Activated CD4-positive, alpha-beta T cell treated with anti-CD3 and anti-CD28 coated beads for 4 hours (primary cell): Measurements from ENCODE around the gene RNF213.
"Not testable (repeated sequence)": the region's sequence is repeated elsewhere in the genome, so short reads cannot be mapped to it uniquely, and the experiment has no call there.

Experiments
- DNase-seq, 2 donors: peaks; one replicate each; pipeline ENCODE4 v3.0.0-alpha.2; 2020

RNF213 gene

GRCh38 chr17:80296221-80296620 is 35.6 kb downstream of the RNF213 start:
- DNase-seq: no peak

GRCh38 chr17:80297996-80298560 is 37.4 kb downstream of the RNF213 start:
- DNase-seq: no peak

- not testable (repeated sequence) for DNase-seq
Measured at GRCh38 chr17:80299350-80300100, 38.9 kb downstream of the RNF213 start.

DNA sequence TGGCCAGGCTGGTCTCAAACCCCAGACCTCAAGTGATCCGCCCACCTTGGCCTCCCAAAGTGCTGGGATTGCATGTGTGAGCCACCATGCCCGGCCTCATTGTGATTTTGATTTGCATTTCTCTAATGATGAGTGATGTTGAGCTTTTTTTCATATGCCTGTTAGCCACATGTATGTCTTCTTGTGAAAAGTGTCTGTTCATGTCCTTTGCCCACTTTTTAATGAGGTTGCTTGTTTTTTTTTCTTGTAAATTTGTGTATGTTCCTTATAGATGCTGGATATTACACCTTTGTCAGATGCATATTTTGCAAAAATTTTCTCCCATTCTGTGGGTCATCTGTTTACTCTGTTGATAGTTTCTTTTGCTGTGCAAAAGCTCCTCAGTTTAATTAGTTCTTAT is 40.1 kb downstream of the RNF213 start:
- DNase-seq: not testable (repeated sequence)

GRCh38 chr17:80303824-80304223 is 43.2 kb downstream of the RNF213 start:
- no peak for DNase-seq

GRCh38 chr17:80307994-80308691 is 47.5 kb downstream of the RNF213 start:
- no peak for DNase-seq

- no peak for DNase-seq
Measured at GRCh38 chr17:80308692-80309517, 48.3 kb downstream of the RNF213 start.

DNA sequence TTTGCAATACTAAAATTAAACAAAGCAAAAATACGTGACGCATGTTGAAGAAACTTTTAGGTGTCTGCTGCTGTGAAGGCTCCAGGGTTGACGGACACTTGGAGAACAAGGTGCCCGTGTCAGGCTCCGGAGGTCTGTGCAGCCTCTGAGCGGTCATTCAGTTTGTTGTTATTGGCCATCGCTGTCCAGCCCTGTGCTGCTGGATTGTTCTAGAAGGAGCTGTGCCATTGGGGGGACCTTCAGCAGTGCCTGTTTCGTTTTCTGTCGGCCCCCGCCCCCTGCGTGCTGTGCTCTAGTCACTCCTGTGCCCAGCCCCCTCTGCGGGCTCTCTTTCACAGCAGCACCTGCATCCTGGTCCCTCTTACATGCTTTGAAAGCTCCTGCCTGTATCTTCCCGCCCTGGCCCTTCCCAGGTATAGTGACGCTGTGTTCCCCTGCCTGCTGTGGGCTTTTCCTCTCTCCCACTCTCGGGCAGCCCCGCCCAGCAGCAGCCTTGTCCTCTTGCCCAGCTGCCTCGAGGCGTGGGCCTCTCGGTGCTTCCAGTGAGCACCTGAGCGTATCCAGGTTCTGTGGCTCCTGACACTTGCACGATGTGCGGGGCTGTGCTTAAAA is 50.7 kb downstream of the RNF213 start:
- no peak for DNase-seq

- no peak for DNase-seq
Measured at GRCh38 chr17:80312621-80313135, 52.0 kb downstream of the RNF213 start.

- no peak for DNase-seq
Measured at GRCh38 chr17:80313160-80313829, 52.6 kb downstream of the RNF213 start.

DNA sequence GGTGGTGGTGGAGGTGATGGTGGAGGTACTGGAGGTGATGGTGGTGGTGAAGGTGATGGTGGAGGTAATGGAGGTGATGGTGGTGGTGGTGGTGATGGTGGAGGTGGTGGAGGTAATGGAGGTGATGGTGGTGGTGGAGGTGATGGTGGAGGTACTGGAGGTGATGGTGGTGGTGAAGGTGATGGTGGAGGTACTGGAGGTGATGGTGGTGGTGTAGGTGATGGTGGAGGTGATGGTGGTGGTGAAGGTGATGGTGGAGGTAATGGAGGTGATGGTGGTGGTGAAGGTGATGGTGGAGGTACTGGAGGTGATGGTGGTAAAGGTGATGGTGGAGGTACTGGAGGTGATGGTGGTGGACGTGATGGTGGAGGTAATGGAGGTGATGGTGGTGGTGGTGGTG is 53.3 kb downstream of the RNF213 start:
- not testable (repeated sequence) for DNase-seq

GRCh38 chr17:80315517-80316182 is 55.0 kb downstream of the RNF213 start:
- DNase-seq: no peak

GRCh38 chr17:80316431-80316830 is 55.8 kb downstream of the RNF213 start:
- DNase-seq: no peak

DNA sequence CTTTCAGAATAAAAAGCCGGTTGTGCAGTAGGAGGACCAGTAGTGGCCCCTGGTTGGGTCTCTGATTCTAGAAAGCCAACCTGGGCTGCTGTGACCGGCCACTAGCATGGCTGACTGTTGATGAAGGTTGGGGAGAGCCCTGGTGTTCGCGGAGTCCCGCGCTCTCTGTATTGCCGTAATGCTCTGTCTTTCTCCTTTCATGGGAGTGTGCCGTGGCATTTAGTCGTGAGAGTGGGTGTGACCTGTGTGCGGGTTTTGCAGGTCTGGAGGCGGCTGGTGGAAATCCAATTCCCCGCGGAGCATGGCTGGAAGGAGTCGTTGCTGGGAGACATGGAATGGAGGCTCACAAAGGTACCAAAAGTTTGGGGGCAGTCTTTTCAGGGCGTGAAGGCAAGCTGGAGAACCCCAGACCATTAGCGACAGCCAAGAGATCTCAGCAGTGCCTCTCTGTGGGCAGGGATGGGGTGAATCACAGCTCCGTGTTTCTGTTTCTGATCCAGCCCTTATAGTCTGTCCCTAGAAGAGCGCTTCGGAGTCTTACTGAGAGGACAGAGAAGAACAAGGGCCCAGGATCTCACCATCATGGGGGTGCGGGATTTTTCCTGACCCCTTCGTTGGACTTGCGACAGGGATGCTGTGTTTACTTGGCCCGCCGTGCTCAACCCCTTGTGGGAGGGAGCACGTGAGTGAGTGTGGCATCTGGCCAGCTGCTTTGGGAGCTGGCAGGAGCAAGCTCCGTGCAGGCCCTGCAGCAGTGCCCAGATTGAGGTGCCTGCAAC is 56.5 kb downstream of the RNF213 start:
- no peak for DNase-seq

DNA sequence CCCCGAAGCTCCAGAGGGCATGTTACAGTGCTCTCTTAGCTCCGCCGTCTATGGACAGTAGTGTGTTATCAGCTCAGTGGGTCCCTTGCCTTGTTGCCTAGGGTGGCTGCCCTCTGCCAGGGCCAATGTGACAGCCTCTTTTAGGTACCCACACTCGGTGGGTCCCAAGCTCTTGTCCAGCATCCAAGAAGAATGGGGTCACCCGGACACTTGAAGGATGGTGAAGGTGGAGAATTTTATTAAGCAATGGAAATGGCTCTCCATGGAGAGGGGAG is 57.0 kb downstream of the RNF213 start:
- no peak for DNase-seq

GRCh38 chr17:80318166-80318565 is 57.5 kb downstream of the RNF213 start:
- no peak for DNase-seq

DNA sequence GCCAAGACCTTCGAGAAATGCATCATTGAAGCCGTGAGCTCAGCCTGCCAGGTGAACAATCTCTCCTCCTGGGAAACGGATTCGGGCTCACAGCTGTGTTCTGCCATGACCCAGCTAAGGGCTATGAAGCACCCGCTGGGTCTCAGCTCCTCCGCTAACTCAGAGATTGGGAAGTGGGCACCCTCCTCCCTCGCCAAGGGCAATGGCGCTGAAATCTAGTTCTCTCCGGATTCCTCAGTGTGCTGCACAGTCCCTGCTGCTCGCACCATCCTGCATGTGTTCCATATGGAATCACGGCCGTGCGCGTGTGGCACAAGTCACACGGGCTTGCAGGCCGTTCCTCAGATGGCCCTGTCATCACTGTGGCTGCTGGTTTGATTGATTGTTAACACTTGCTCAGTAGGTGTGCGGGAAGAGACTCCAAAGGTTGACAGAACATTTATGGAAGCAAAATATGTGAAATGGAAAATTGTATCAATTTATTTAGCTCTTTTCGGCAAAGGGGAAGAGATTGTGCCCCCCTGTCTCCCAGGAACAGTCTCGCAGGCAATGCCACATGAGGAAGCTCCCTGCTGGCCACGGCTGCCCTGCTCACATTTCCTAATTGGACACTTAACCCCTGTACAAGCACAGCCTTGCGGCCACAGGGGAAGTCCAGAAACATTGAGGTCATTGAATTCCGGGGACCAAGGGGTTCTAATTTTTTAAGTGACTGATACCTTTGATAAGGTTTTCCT is 58.8 kb downstream of the RNF213 start:
- no peak for DNase-seq

DNA sequence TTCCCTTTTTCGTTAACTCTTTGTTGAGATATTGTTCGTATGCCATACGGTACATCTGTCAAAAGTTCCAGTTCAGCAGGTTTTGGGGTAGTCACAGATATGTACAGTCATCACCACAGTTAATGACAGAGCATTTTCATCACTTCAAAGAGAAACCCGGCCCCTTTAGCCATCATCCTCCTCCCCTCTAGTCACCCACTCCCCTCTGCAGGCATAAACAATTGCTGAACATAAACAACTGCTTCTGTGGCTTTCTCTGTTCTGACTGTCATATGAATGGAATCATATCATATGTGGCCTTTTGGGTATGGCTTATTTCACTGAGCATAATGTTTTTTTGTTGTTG is 59.3 kb downstream of the RNF213 start:
- no peak for DNase-seq

- no peak for DNase-seq
Measured at GRCh38 chr17:80320496-80320895, 59.8 kb downstream of the RNF213 start.

- no peak for DNase-seq
Measured at GRCh38 chr17:80322864-80323263, 62.2 kb downstream of the RNF213 start.
